ENCODE measurements around the gene TMEM214.

Gene TMEM214

GRCh38 chr2:27013738-27014137 lies 19.0 kb upstream of the TMEM214 start:
- no peak for ATAC-seq

GRCh38 chr2:27014771-27015433 lies 17.9 kb upstream of the TMEM214 start:
- ATAC-seq = no peak

DNA sequence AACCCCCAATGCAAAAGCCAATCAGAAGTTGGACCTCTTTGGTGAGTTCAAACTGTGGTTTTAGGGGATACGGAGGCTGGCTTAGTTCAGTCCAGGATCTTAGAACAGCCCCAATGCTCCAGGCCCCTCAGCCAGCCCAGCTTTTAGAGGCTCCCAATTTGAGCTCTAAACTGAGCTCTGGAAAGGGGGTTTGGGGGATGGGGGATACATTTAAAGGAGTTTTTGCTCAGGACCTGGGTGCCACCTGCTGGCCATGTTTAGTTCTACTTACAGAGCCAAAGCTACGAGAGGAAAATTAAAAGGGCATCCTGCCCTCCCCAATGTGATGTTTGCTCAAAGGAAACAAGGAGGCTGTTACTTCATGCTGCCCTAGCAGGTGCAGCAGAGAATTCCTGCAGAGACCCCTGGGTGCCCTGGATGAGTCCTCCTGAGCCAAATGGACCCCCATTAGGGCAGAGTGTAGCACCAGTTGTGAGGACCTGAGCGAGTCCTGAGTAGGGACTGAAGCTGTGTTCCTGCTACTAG lies 15.9 kb upstream of the TMEM214 start:
- no peak for ATAC-seq

DNA sequence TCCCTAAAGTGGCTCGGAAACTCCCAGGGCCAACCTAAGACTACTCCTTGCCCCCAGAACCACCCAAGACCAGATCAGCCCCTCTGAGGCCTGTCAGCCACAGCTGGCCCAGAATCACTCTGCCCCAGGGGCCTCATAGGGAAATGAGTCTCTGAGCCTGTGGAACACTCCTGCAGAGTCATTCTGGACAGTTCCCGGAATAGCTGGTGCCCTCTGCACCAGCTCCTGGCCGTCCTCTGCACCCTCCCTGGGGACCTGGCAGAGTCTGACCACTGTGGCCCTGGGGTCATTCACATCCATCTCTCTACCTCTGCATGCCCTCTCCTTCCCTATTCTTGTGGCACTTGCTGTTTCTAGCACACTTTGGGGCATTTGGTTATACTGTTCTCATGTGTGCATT lies 14.6 kb upstream of the TMEM214 start:
- ATAC-seq = no peak

DNA sequence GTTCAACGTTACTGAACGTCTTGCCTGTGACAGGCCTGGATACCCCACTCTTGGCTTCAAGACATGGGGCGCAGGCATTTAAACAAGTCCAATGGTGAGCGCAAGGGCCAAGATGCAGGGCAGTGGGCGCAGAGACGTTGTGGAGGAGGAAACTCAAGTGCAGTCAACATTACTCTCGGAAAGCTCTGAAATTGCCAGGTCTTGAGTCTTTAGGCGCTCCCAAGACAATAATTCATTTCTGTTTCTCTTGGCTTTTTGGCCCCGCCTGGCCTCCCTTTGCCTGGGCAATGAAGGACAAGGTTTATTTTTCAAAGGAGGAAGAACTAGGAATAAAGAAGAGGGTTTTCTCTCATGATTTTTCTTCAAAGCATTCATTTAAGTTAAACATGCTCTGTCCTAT lies 13.3 kb upstream of the TMEM214 start:
- no peak for ATAC-seq

- no peak for ATAC-seq
Measured at GRCh38 chr2:27019931-27020855, 12.6 kb upstream of the TMEM214 start.

- ATAC-seq = no peak
Measured at GRCh38 chr2:27021253-27022049, 11.3 kb upstream of the TMEM214 start.

- no peak for ATAC-seq
Measured at GRCh38 chr2:27023740-27024139, 9.0 kb upstream of the TMEM214 start.

- ATAC-seq = no peak
Measured at GRCh38 chr2:27024188-27024587, 8.6 kb upstream of the TMEM214 start.

DNA sequence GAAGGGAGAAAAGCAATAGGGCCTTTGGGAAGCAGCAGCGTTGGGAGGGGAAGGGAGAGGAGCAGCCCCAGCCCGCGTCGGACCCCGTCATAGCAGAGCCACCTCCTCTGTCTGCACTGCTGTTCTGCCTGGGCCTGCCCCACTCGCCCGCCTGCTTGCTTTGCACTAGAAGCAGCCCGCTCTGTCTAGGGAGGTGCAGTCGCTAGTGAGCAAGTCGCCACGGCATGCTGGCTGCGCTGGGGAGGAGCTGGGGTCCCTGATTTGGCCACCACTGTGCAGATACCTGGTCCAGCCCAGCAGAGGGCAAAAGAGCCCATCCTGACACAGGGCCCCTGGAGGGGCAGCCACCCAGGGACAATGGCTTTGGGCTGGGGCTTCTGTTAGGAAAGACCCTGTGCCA lies 8.0 kb upstream of the TMEM214 start:
- ATAC-seq = no peak

DNA sequence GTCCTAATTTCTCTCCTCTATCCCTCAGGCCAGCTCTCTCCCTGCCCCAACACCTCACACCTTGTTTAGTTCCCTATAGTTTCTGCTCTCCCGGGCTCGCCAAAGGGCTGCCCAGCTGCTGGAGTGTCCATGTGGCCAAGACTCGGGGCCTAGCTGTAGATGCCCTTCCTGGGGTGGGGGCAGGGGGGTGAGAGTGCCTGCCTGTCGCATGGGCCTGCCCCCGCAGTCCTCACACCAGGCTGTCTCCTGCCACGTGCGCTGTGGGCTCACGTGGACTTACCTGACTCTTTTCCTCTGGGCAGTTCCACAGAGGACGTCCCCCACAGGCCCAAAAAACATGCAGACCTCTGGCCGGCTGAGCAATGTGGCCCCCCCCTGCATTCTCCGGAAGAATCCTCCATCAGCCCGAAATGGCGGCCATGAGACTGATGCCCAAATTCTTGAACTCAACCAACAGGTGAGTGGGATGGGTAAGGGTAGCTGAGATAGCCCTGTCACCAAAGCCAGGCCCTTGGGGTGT lies 7.4 kb upstream of the TMEM214 start:
- ATAC-seq = no peak

DNA sequence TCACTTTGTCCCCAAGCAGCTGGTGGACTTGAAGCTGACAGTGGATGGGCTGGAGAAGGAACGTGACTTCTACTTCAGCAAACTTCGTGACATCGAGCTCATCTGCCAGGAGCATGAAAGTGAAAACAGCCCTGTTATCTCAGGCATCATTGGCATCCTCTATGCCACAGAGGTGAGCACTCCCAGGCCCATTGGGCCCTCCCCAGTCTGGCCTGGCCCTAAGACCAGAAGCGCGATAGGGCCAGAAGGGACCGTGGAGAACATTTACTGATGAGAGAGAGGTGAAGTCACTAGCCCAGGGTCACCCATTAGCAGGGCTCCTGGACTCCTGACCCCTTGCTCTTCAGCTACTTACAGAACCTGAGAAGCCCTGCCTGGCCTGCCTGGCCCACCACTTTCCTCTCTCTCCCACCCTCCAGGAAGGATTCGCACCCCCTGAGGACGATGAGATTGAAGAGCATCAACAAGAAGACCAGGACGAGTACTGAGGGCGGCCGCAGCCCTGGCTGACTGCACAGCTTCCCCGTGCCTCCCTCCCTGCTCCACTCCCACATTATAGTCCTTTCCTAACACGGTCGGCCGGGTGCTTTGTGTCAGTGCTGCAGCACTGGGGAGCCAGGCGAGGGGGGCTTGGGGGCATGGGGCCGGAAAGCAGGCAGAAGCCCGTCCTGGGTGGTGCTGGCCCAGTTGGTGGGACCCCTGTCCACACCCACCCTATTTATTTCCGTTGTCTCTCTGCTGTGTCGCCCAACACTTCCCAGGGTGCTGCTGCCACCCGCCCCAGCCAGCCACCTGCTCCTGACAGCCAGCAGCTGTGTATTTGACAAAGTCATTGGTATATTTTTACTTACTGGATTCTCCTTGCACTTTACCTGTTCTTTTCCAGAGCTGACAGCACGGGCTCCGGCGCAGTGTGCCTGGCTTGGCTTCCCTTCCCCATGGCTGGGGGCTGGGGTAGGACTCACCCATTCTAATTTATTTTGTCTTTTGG lies 6.6 kb upstream of the TMEM214 start:
- no peak for ATAC-seq

DNA sequence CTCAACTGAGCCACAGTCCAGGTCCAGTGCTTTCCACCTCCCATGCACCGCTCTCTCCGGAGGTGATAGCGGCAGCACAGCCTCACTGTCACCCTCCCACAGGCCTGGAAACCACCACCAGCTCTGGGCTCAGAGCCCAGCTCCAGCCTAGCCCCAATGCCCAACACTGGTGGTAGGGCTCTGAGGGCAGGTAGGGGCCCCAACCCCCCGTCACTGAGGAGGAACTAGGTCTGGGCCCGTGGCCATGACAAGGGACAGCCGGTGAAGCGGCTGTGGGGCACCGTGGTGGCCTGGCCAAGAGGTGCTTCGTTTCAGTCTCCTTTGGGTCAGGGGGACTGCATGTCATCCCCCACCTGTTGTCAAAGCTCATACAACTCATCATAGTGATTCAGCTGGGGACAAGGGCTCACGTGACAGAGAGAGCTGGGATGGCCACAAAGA lies 5.5 kb upstream of the TMEM214 start:
- ATAC-seq = no peak

DNA sequence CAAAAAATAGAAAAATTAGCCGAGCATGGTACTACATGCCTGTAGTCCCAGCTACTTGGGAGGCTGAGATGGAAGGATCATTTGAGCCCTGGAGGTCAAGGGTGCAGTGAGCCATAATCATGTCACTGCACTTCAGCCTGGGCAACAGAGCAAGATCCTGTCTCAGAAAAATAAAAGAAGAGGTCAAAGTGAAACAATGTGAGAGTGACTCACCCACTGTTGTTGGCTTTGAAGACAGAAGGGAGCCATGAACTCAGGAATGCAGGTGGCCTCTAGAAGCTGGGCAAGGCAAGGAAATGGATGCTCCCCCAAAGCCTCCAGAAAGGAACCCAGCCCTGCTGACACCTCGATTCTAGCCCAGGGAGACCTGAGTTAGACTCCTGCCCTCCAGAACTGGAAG lies 3.7 kb upstream of the TMEM214 start:
- no peak for ATAC-seq

DNA sequence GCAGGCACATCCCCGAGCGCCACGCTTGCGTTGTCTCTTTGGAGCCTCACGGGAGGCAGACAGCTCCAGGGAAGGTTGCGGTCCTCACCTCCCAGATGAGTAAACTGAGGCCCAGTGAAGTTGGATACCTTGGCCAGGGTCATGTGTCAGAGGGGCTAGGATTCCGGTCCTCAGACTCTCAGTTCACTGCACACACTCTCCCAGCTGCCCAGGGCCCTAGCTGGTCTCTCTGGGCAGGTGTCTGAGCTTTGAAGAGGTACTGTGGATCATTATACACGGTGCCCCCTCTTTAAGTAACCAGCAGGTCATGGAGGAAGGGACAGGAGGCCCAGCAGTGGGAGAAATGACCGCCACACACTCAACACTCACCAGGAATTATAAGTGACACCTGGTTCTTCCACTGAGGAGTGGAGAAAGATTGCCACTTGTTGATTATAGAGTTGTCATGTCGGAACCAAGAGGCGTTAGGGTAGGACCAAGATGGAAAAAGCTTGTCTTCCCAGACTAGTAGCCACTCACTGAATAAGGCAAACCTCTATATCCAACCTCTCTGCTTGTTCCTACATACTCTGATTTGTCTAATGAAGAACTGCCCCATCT lies 588 bp downstream of the TMEM214 start:
- ATAC-seq = no peak

DNA sequence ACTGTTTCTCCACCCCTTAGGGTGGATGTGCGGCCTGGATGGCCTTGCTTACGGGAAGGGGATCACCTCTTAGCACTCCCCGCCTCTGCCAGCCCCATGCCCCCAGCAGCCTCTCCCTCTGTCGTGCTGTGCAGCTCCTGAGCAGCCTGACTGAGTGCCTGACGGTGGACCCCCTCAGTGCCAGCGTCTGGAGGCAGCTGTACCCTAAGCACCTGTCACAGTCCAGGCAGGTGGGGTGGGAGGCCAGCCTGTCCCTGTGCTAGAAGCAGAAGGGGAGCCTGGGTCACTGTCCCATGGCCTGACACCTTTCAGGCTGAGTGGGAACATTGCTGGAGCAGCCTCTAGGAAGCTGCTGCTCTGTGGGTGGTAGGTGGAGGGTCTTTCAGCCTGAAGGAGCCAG lies 5.2 kb downstream of the TMEM214 start:
- ATAC-seq = no peak

DNA sequence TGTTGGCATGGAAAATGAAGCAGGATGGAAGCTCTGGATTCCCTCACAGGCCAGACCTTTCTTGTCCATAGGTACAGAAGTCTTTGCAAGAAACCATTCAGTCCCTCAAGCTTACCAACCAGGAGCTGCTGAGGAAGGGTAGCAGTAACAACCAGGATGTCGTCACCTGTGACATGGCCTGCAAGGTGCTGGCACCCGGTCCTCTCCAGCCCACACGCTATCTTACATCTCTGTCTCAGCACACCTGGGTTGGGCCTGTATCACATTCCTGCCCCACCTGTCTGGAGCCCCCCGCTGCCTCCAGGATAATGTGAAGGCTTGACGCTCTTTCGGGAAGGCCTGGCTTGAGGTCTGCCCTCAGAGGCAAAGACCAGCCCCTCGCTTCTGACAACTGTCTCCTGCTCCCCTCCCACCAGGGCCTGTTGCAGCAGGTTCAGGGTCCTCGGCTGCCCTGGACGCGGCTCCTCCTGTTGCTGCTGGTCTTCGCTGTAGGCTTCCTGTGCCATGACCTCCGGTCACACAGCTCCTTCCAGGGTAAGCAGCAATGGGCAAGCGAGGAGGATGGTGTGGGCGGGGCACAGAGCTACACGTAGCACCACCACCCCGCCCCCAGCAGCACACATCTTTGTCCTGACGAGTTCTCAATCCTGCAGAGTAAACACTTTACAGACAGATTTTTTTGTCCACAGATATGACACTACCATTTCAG lies 6.0 kb downstream of the TMEM214 start:
- ATAC-seq = no peak

DNA sequence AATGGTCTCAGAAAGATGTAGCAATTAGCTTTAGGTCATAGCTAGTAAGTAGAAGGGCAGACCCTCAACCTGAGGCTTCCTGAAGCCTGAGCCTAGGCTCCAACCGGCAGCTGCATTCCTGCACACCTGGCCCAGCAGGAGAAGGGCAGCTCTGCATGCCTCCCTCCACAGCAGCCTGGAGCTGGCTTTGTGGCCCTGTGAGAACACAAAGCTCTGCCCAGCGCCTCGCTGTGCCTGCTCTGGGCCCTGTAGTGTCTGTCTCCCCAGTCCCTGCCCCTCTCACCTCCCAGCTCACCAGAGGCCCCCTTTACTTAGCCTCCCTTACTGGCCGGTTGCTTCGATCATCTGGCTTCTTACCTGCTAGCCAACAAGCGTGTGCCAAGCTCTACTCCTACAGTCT lies 6.7 kb downstream of the TMEM214 start:
- ATAC-seq = no peak

GRCh38 chr2:27039871-27040270 lies 7.1 kb downstream of the TMEM214 start:
- no peak for ATAC-seq

- ATAC-seq = no peak
Measured at GRCh38 chr2:27040282-27040681, 7.5 kb downstream of the TMEM214 start.
